Right hindlimb (tissue), 1 donor: ENCODE data around the gene POLL.

Experiments used
- DNase-seq: peaks from one replicate; pipeline ENCODE4 v3.0.0-alpha.2; 2018

POLL gene

GRCh38 chr10:101560298-101561067 lies 27.6 kb downstream of the POLL start:
- DNase-seq: no peak

GRCh38 chr10:101559596-101560297 lies 28.3 kb downstream of the POLL start:
- no peak for DNase-seq

GRCh38 chr10:101558671-101559595 lies 29.1 kb downstream of the POLL start:
- DNase-seq: no peak

GRCh38 chr10:101558204-101558603 lies 29.9 kb downstream of the POLL start:
- DNase-seq: no peak

GRCh38 chr10:101557541-101557940 lies 30.5 kb downstream of the POLL start:
- DNase-seq: no peak

- DNase-seq: no peak
Measured at GRCh38 chr10:101552442-101552841, 35.6 kb downstream of the POLL start.

- no peak for DNase-seq
Measured at GRCh38 chr10:101550965-101551364, 37.1 kb downstream of the POLL start.

GRCh38 chr10:101545898-101546297 lies 42.2 kb downstream of the POLL start:
- DNase-seq: no peak

GRCh38 chr10:101538446-101538845 lies 49.6 kb downstream of the POLL start:
- no peak for DNase-seq

GRCh38 chr10:101536800-101537199 lies 51.3 kb downstream of the POLL start:
- DNase-seq: no peak

GRCh38 chr10:101535949-101536348 lies 52.1 kb downstream of the POLL start:
- no peak for DNase-seq

- DNase-seq: no peak
Measured at GRCh38 chr10:101529725-101530553, 58.1 kb downstream of the POLL start.

- DNase-seq: no peak
Measured at GRCh38 chr10:101529207-101529606, 58.9 kb downstream of the POLL start.
